Stimulated activated naive CD8-positive, alpha-beta T cell treated with anti-CD3 and anti-CD28 coated beads, Interleukin-15, Interleukin-2, amounts not matched to agents 100 U/mL and 50 U/mL, for 24 hours (primary cell): ENCODE results near the gene FAM136A.
A peak's percentile ranks its signal among the peaks of the same experiment; 100 is the strongest.
"Not testable (repeated sequence)": the region's sequence is repeated elsewhere in the genome, so short reads cannot be mapped to it uniquely, and the experiment has no call there.

Source experiments
- ATAC-seq: fragments of 150-1000 bp; cut with Tn5 transposase; one replicate; pipeline ENCODE4 v1.10.0; 2021
- DNase-seq: peaks from one replicate; pipeline ENCODE4 v3.0.0; 2021

The FAM136A gene

DNA sequence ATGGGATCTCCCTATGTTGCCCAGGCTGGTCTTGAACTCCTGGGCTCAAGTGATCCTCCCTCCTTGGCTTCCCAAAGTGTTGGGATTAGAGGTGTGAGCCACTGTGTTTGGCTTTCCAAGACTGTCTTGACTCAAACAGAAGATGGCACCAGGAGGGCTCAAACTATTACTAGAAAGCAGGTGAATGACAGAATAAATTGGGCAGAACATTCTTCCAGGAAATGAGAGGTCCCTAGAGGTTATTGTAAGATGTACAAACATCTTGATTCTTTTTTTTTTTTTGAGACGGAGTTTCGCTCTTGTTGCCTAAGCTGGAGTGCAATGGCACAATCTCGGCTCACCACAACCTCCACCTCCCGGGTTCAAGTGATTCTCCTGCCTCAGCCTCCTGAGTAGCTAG is 4.0 kb downstream of the FAM136A start:
- not testable (repeated sequence) for DNase-seq, ATAC-seq

DNA sequence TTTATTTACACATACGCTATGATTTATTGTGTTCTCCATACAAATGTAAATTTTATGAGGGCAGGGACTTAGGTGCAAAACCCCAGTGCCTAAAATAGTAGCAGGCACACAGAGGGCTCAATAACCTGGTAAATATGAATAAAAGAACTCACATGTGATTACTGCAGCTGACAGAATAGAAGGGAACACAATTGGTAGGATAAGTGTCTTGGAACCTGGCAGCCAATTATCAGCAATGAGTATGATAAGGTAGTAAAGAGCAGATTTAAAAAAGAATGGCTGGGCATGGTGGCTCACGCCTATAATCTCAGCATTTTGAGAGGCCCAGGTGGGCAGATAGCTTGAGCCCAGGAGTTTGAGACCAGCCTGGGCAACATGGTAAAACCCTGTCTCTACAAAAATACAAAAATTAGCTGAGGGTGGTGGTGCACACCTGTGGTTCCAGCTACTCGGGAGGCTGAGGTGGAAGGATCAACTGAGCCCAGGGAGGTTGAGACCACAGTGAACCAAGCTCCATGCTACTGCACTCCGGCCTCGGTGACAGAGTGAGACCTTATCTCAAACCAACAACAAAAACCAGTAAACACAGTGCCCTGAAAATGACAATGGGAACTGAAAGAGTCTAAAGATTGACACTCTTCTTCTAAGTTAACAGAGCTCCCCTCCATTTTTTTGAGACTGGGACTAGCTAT is 18.2 kb downstream of the FAM136A start:
- no peak for ATAC-seq
- no peak for DNase-seq

DNA sequence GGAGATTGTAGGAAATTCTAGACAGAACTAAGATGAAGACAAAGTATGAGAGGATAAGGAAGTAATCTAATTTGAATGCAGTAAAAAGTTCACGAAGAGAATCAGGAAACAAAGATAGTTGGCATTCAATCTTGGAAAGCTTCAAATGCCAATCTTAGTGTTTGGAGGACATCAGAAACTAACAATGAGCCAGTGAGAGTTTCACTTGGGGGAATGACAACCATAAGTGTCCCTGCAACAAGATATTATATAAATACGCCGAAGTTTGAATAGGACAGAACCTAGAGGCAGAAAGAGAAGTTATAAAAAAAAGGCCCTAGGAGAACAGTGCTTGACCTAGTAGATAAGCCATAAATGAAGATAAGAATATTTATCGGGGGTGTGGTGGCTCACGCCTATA is 19.4 kb downstream of the FAM136A start:
- no peak for ATAC-seq
- no peak for DNase-seq

DNA sequence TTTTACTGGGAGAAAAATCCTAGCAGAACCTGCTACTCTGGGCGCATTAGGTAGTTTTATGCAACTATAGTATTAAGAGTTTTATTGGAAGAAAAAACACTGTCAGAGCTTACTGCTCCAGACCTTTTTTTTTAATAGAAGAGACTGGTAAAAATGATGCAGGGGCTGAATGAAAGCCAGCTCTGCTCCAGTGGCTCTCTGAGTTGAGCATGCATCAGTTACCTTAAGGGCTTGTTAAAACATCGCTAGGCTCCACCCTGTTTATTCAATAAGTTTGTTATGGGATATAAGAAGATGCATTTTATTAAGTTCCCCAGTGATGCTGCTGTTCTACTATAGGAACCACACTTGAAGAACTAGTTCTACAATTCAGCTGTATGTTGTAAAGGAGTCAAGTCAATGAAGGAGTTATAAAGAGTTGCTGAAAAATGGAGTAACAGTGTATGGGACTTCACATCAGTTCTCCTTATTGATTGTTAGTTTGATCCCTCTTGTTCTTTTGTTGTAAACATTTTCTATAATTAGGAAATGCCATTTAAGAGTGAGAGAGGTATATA is 21.5 kb downstream of the FAM136A start:
- DNase-seq (no peak), ATAC-seq (no peak)

DNA sequence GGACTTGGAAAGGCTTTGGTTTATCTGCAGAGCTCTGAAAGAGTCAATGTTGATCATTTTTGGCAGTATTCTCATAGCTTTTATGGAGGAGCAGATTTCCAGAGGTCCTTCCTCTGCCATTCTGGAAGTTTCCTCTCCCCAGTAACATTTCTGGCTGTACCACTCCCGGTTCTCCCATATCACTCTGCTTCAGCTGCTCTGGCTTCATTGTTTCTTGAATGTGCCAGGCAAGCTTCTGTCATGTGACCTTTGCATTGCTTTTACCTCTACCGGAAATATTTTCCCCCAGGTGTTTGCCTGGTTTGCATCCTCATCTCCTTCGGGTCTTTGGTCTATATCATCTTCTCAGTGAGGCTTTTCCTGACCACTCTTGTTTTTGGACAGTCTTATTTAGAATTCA is 31.5 kb downstream of the FAM136A start:
- no peak for DNase-seq
- ATAC-seq: no peak

DNA sequence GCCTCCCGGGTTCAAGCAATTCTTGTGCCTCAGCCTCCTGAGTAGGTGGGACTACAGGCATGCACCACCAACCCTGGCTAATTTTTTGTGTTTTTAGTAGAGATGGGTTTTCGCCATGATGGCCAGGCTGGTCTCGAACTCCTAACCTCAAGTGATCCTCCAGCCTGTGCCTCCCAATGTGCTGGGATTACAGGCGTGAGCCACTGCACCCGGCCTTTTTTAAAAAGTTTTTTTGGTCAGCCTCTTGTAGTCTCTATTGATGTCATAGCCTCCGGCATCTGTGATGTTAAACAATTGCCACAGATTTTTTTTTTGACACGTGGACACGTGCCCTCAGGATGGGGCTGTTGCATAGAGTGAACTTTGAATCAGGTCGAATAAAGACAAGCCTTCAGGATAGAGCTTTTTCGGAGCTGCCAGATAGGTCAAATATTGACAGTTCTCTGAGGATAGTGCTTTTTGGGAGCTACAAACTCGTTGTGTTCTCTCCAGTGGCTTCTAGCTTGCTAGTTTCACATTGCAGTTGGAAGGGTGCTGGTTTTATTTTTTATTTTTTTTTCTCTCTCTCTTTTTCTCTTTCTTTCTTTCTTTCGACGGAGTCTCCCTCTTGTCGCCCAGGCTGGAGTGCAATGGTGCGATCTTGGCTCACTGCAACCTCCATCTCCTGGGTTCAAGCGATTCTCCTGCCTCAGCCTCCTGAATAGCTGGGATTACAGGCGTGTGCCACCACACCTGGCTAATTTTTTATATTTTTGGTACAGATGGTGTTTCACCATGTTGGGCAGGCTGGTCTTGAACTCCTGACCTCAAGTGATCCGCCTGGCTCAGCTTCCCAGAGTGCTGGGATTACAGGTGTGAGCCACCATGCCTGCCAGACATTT is 32.2 kb downstream of the FAM136A start:
- DNase-seq: not testable (repeated sequence)

DNA sequence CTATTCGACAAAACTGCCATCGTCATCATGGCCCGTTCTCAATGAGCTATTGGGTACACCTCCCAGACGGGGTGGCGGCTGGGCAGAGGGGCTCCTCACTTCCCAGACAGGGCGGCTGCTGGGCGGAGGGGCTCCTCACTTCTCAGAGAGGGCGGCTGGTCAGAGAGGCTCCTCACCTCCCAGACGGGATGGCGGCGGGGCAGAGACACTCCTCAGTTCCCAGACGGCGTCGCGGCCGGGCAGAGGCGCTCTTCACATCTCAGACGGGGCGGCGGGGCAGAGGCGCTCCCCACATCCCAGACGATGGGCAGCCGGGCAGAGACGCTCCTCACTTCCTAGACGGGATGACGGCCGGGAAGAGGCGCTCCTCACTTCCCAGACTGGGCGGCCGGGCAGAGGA is 34.9 kb downstream of the FAM136A start:
- not testable (repeated sequence) for DNase-seq, ATAC-seq

More for the DNA sequence above, 32.2 kb downstream of the FAM136A start:
- ATAC-seq: not testable (repeated sequence)

DNA sequence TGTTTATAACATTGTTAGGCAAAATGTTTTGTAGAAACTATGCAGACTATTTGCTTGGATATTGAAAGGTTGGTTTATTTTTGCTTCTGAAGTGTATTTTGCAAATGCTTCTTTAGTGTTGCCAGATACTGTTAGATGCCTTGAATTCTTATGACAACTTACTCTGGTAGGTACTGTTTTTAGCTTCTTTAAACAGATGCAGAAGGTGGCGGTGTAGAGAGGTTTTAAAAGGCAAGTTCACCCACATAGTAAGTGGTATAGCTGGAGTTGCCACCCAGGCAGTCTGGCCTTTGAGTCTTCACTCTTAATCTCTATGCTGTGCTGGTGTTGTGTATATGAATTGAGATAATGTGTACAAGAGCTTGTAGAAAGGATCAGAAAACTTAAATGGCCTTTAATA is 40.4 kb downstream of the FAM136A start:
- ATAC-seq: no peak
- no peak for DNase-seq

DNA sequence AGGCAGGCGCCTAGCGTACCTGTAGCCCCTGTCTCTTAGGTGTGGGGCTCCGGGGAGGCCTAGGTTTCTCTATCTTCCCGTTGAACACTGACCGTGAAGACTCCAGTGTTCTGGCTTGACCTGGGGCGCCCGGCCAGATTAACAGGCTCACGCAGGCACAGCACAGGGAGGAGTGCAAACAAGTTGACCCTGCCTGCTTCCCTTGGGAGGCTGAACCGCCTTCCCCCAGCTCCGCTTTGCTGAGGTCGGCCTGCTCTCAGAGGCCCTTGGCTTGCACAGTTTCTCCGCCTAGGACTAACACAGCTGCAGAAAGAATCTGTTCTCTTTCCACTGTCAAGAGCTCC is 43.4 kb downstream of the FAM136A start:
- ATAC-seq (no peak), DNase-seq (no peak)

DNA sequence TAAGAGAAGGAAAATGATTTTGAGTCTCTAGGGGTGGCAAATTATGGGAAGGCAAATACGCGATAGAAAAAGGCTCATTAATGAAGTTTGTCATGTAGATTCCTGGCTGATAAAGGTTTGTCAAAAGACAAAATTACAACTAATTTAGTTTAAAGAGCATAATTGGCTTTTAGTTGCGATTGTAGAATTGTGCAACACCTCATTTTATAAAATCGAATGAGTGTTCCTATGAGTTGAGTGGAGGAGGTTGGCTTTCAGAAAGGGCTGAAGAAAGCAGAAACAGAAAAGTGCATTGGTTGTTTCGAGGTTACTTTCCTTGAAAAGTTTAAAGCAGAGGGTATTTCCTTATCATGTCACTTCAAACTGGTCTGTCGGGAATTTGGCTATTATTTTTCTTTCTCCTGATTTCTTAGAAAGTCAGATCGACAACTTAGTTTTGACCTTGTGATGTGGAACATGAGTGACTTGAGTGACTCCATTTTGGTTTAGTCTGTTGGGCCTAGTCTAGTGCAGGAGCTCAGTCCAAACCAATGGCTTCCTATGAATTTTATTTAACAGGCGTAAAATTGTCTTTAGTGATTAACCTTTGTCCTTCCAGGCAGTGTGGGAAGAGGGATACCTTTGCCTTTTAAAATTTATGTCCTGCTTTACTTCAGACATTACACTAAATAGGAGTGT is 46.1 kb downstream of the FAM136A start:
- DNase-seq (no peak), ATAC-seq (no peak)

DNA sequence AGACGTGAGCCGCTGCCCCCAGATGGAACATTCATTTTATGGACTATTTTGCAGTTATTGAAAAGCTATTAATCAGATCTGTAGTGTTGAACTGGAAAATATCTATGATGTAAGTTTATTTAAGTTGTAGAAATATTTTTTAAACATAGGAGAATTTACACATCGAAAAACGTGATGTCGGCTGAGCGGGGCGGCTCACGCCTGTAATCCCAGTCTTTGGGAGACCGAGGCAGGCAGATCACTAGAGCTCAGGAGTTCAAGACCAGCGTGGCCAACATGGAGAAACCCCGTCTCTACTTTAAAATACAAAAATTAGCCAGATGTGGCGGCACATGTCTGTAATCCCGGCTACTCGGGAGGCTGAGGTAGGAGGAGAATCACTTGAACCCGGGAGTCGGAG is 51.4 kb downstream of the FAM136A start:
- no peak for ATAC-seq
- DNase-seq: no peak

DNA sequence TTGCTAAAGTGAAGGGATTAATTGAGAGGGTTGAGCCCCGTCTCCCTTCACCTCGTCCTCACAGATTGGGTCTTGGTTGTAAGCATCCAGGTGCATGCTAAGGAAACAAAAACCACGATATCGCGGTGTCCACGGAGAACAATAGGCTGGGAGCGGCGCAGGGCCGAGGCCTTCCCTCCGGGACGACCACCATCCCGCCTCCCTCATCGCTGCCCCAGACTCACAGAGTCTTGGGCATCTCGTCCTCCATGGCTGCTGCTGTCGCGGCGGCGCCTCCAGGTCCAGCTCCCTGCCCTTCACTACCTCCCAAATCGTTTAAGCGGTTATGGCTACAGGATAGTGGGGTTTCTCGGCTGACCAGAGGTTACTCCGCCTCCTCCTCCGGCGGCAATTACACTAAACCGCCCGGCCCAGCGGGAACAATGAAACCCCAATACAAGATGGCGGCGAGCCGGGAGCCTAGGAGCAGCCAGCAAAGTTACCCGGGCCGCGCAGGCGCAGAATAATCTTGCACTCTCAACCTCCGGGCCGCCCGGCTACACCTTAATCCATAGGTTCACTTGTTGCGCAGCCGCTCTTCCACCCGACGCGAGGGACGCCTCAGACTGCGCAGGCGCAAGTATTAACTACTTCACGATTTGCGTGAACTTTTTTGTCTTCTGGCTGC is 53.6 kb downstream of the FAM136A start, which contains the start of gene TIA1:
Gene TIA1, minus strand, starts transcription at position 448 of the 667 bp plus-strand sequence. Its CDS starts 198 bp downstream, at position 250.
- peak; percentile 99 for DNase-seq
- ATAC-seq: peak; percentile 98

DNA sequence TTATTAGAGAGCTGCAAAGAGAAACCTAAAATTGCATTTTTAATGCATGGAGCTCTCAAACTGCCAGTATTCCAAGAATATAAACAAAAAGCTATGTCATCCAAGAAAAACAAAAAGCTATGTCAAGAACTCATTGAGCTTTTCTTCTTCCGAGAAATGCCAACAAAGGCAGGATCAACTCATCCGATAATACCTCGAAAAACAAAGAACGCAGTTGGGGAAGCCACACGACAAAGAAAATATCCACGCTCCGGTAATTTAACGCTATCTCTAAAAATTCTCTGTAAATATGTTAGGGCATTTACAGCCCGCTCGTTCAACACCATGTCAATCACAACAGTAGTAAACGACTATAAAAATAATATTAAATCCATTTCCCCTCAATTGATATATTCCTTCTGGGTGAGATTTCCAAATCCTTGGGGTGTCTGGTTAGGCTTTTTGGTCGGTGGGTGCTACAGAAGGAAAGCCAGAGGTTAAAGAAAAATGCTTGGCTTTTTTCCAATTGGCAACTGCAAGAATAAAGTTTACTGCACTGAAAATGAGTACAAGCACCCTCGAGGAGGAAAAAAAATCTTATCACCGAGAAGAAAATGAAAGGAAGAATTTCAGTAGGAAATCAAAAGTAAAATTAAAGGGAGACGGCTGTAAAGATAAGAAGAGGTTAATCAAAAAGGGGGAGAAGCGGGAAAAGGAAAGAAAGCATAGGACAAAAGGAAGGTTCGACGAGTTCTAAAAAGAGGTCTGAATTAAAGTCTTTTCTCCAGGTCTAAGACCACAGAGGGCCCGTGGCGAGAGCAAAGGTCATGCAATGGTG is 54.3 kb downstream of the FAM136A start:
- no peak for DNase-seq
- no peak for ATAC-seq
